Activated T-cell treated with anti-CD3 and anti-CD28 coated beads, Interleukin-2, amount 50 U/mL, for 72 hours (primary cell): ENCODE results near the gene ZNF576. TPM values are rescaled to one million over a fixed set of nuclear protein-coding genes. Genes with fewer than 3 reads are reported as not detected.
A peak's percentile ranks its signal among the peaks of the same experiment; 100 is the strongest.
"Not testable (repeated sequence)": the region's sequence is repeated elsewhere in the genome, so short reads cannot be mapped to it uniquely, and the experiment has no call there.

Source experiments
- ATAC-seq, 2 donors: fragments of 150-1000 bp; cut with Tn5 transposase; replicated peaks in 1 of 2; 2 replicates each; pipeline ENCODE4 v1.10.0; 2021; ENCODE audit warnings: moderate library complexity in 2 of 2, mild to moderate bottlenecking in 1 of 2
- DNase-seq, 2 donors: peaks; one replicate each; pipeline ENCODE4 v3.0.0; 2021 to 2022; ENCODE audit warnings: mixed read lengths in 1 of 2
- H3K27ac Mint-ChIP-seq: one replicate; pipeline ENCODE4 v1.8.0; 2022; ENCODE audit warnings: mild to moderate bottlenecking, moderate library complexity, mixed read lengths
- H3K27me3 Mint-ChIP-seq: one replicate; pipeline ENCODE4 v1.8.0; 2022; ENCODE audit warnings: low read depth, mixed read lengths
- H3K36me3 Mint-ChIP-seq, 2 donors: one replicate each; pipeline ENCODE4 v1.8.0; 2022; ENCODE audit warnings: mixed read lengths in 2 of 2, mild to moderate bottlenecking in 1 of 2; ENCODE audit not compliant: insufficient read depth in 2 of 2
- H3K4me1 Mint-ChIP-seq: one replicate; pipeline ENCODE4 v1.8.0; 2022; ENCODE audit warnings: low read depth, mixed read lengths
- H3K4me3 Mint-ChIP-seq, 2 donors: one replicate each; pipeline ENCODE4 v1.8.0; 2022; ENCODE audit warnings: mild to moderate bottlenecking in 2 of 2, mixed read lengths in 2 of 2, moderate library complexity in 2 of 2
- H3K9me3 Mint-ChIP-seq, 2 donors: one replicate each; pipeline ENCODE4 v1.8.0; 2022; ENCODE audit warnings: mixed read lengths in 2 of 2
- total RNA-seq, 2 donors: library from RNA; stranded (reverse); gene quantifications; one replicate each; pipeline ENCODE4 v1.2.3, GENCODE V29; 2022

Gene ZNF576
- 10 to 100 TPM; 10.0 to 11.8 TPM for total RNA-seq

GRCh38 chr19:43595999-43596841, at the start of gene ZNF576, which contains the start of gene IRGQ:
TSS of gene ZNF576 (plus strand) at chr19:43596595. CDS start at chr19:43597109, 514 bp downstream.
TSS of gene IRGQ (minus strand) at chr19:43596134. CDS start at chr19:43595338, 796 bp downstream.
- ATAC-seq (peak; percentile 84 to 87), DNase-seq (peak; percentile 100)
- Mint-ChIP-seq H3K27me3 (no peaks in the 10 kb centered on the region), H3K9me3 (no peaks in the 10 kb centered on the region), H3K36me3 (peaks cover 6 to 15% of the 10 kb centered on the region in 2 donors), H3K4me3 (peak within 1 kb of the TSS; percentile 98 to 99), H3K27ac (peak within 1 kb of the TSS; percentile 100), H3K4me1 (peaks cover 35% of the 10 kb centered on the region)

GRCh38 chr19:43547926-43548325, 48.5 kb upstream of the ZNF576 start:
- DNase-seq, H3K36me3 Mint-ChIP-seq, H3K4me1 Mint-ChIP-seq, H3K27me3 Mint-ChIP-seq, H3K4me3 Mint-ChIP-seq, ATAC-seq, H3K9me3 Mint-ChIP-seq, H3K27ac Mint-ChIP-seq: not testable (repeated sequence)

GRCh38 chr19:43548706-43549105, 47.7 kb upstream of the ZNF576 start:
- peaks cover 7 to 9% of the 10 kb centered on the region in 2 donors for H3K36me3 Mint-ChIP-seq
- H3K4me1 Mint-ChIP-seq: no peaks in the 10 kb centered on the region
- H3K27me3 Mint-ChIP-seq: no peaks in the 10 kb centered on the region
- no peak overlapping the region for H3K4me3 Mint-ChIP-seq
- no peak for ATAC-seq
- H3K9me3 Mint-ChIP-seq: no peaks in the 10 kb centered on the region
- no peak overlapping the region for H3K27ac Mint-ChIP-seq
- no peak for DNase-seq

GRCh38 chr19:43551399-43552197, 44.8 kb upstream of the ZNF576 start:
- Mint-ChIP-seq H3K4me1 (peaks cover 10% of the 10 kb centered on the region), H3K27me3 (no peaks in the 10 kb centered on the region), H3K36me3 (peaks cover 7 to 9% of the 10 kb centered on the region in 2 donors), H3K27ac (peak overlapping the region; percentile 2), H3K9me3 (no peaks in the 10 kb centered on the region), H3K4me3 (no peak overlapping the region)
- DNase-seq (no peak), ATAC-seq (no peak)

GRCh38 chr19:43552198-43552450, 44.3 kb upstream of the ZNF576 start:
- H3K9me3 Mint-ChIP-seq: no peaks in the 10 kb centered on the region
- H3K36me3 Mint-ChIP-seq: peaks cover 7 to 9% of the 10 kb centered on the region in 2 donors
- H3K4me1 Mint-ChIP-seq: peaks cover 10% of the 10 kb centered on the region
- no peak overlapping the region for H3K4me3 Mint-ChIP-seq
- no peak for DNase-seq
- no peak overlapping the region for H3K27ac Mint-ChIP-seq
- ATAC-seq: no peak
- H3K27me3 Mint-ChIP-seq: no peaks in the 10 kb centered on the region

GRCh38 chr19:43552616-43553015, 43.8 kb upstream of the ZNF576 start:
- Mint-ChIP-seq H3K27ac (peak overlapping the region; percentile 44), H3K36me3 (peaks cover 7 to 13% of the 10 kb centered on the region in 2 donors), H3K4me1 (peaks cover 10% of the 10 kb centered on the region), H3K27me3 (no peaks in the 10 kb centered on the region), H3K4me3 (no peak overlapping the region), H3K9me3 (no peaks in the 10 kb centered on the region)
- DNase-seq: no peak
- ATAC-seq: no peak

- Mint-ChIP-seq H3K4me1 (peaks cover 10% of the 10 kb centered on the region), H3K4me3 (no peak overlapping the region), H3K27me3 (no peaks in the 10 kb centered on the region), H3K36me3 (peaks cover 7 to 14% of the 10 kb centered on the region in 2 donors), H3K9me3 (no peaks in the 10 kb centered on the region), H3K27ac (no peak overlapping the region)
- no peak for DNase-seq
- ATAC-seq: no peak
These were observed 42.7 kb upstream of the ZNF576 start for GRCh38 chr19:43553656-43554055.

- peaks cover 7 to 14% of the 10 kb centered on the region in 2 donors for H3K36me3 Mint-ChIP-seq
- no peaks in the 10 kb centered on the region for H3K27me3 Mint-ChIP-seq
- H3K27ac Mint-ChIP-seq: no peak overlapping the region
- no peak for ATAC-seq
- peaks cover 10% of the 10 kb centered on the region for H3K4me1 Mint-ChIP-seq
- H3K4me3 Mint-ChIP-seq: no peak overlapping the region
- no peak for DNase-seq
- no peaks in the 10 kb centered on the region for H3K9me3 Mint-ChIP-seq
These were observed 42.0 kb upstream of the ZNF576 start for GRCh38 chr19:43554317-43554895.

- Mint-ChIP-seq H3K9me3 (no peaks in the 10 kb centered on the region), H3K27me3 (no peaks in the 10 kb centered on the region), H3K4me1 (peaks cover 12% of the 10 kb centered on the region), H3K36me3 (peaks cover 7 to 15% of the 10 kb centered on the region in 2 donors), H3K27ac (peak overlapping the region; percentile 60), H3K4me3 (no peak overlapping the region)
- ATAC-seq (peak; percentile 73 to 88), DNase-seq (peak; percentile 80 to 84)
These were observed 41.1 kb upstream of the ZNF576 start for GRCh38 chr19:43555185-43555770.

GRCh38 chr19:43560687-43561086, 35.7 kb upstream of the ZNF576 start:
- peaks cover 52% of the 10 kb centered on the region for H3K4me1 Mint-ChIP-seq
- H3K4me3 Mint-ChIP-seq: no peak overlapping the region
- H3K9me3 Mint-ChIP-seq: peaks cover 0 to 2% of the 10 kb centered on the region in 2 donors
- H3K27me3 Mint-ChIP-seq: no peaks in the 10 kb centered on the region
- DNase-seq: no peak
- no peak for ATAC-seq
- no peak overlapping the region for H3K27ac Mint-ChIP-seq
- H3K36me3 Mint-ChIP-seq: peaks cover 11 to 19% of the 10 kb centered on the region in 2 donors

GRCh38 chr19:43561139-43561970, 35.0 kb upstream of the ZNF576 start:
- Mint-ChIP-seq H3K4me1 (peaks cover 51% of the 10 kb centered on the region), H3K27ac (peak overlapping the region; percentile 94), H3K36me3 (peaks cover 11 to 19% of the 10 kb centered on the region in 2 donors), H3K4me3 (no peak overlapping the region), H3K27me3 (no peaks in the 10 kb centered on the region), H3K9me3 (peaks cover 0 to 2% of the 10 kb centered on the region in 2 donors)
- no peak for ATAC-seq
- no peak for DNase-seq

GRCh38 chr19:43562226-43562697, 34.1 kb upstream of the ZNF576 start:
- peaks cover 51% of the 10 kb centered on the region for H3K4me1 Mint-ChIP-seq
- H3K9me3 Mint-ChIP-seq: peaks cover 0 to 2% of the 10 kb centered on the region in 2 donors
- H3K36me3 Mint-ChIP-seq: peaks cover 11 to 21% of the 10 kb centered on the region in 2 donors
- DNase-seq (no peak), ATAC-seq (no peak)
- H3K4me3 Mint-ChIP-seq: peak overlapping the region; percentile 65 to 75
- H3K27ac Mint-ChIP-seq: peak overlapping the region; percentile 94
- no peaks in the 10 kb centered on the region for H3K27me3 Mint-ChIP-seq
